ENCODE results near the gene CHMP6.

Gene CHMP6

GRCh38 chr17:80947200-80947940, 44.3 kb upstream of the CHMP6 start:
- no peak for TF ChIP-seq CTCF (IDR thresholded peaks at IDR 0.05; ENCODE audit: extremely low read depth, missing control alignments)
- DNase-seq (ENCODE audit: low spot score): no peak

- DNase-seq (ENCODE audit: low spot score): no peak
- TF ChIP-seq CTCF (IDR thresholded peaks at IDR 0.05; ENCODE audit: extremely low read depth, missing control alignments): no peak
These were observed 43.3 kb upstream of the CHMP6 start for GRCh38 chr17:80948019-80948975.

DNA sequence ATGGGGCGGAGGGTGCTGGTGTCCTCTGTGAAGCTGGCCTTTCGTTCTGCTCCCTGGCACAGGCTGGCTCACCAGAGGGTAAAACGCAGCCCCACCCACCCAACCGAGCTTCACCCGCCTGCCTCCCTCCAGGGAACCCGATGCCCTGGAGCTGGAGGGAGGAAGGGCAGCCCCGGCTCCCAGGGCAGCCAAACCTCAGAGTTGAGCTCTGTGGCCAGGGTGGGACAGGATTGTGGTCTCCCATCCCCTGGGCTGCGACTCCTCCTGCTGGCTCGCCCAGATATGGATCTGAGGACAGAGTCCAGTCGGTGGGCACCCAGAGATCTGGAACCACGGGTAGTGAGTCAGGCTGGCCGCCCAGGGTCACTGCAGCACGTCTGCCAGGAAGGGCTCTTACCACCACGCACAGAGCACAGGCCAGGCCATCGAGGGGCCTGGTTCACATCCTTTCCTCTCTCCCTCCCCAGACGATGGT, 42.6 kb upstream of the CHMP6 start:
- no peak for TF ChIP-seq CTCF (IDR thresholded peaks at IDR 0.05; ENCODE audit: extremely low read depth, missing control alignments)
- DNase-seq (ENCODE audit: low spot score): no peak

- TF ChIP-seq CTCF (IDR thresholded peaks at IDR 0.05; ENCODE audit: extremely low read depth, missing control alignments): no peak
- no peak for DNase-seq (ENCODE audit: low spot score)
These were observed 41.9 kb upstream of the CHMP6 start for GRCh38 chr17:80949451-80950421.

- TF ChIP-seq CTCF (IDR thresholded peaks at IDR 0.05; ENCODE audit: extremely low read depth, missing control alignments): no peak
- DNase-seq (ENCODE audit: low spot score): no peak
These were observed 41.0 kb upstream of the CHMP6 start for GRCh38 chr17:80950466-80951120.

All from GM20000 (cell line).